Measurements from ENCODE around the gene GH1.

Gene GH1

GRCh38 chr17:63939884-63940283 is 21.2 kb upstream of the GH1 start:
- no peak for TF ChIP-seq EZH2phosphoT487 (IDR thresholded peaks at IDR 0.05; ENCODE audit: borderline replicate concordance)
- TF ChIP-seq, protein P1, sequence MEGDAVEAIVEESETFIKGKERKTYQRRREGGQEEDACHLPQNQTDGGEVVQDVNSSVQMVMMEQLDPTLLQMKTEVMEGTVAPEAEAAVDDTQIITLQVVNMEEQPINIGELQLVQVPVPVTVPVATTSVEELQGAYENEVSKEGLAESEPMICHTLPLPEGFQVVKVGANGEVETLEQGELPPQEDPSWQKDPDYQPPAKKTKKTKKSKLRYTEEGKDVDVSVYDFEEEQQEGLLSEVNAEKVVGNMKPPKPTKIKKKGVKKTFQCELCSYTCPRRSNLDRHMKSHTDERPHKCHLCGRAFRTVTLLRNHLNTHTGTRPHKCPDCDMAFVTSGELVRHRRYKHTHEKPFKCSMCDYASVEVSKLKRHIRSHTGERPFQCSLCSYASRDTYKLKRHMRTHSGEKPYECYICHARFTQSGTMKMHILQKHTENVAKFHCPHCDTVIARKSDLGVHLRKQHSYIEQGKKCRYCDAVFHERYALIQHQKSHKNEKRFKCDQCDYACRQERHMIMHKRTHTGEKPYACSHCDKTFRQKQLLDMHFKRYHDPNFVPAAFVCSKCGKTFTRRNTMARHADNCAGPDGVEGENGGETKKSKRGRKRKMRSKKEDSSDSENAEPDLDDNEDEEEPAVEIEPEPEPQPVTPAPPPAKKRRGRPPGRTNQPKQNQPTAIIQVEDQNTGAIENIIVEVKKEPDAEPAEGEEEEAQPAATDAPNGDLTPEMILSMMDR (conservative IDR thresholded peaks at IDR 0.05; ENCODE audit: low read length): no peak
- Histone ChIP-seq H2AFZ (ENCODE audit: low read length) (no peak overlapping the region), H3K4me3 (ENCODE audit: low read length, poor library complexity, severe bottlenecking) (no peak overlapping the region), H3K79me2 (ENCODE audit: insufficient read depth, low read length) (no peaks in the 10 kb centered on the region), H3K4me1 (ENCODE audit: insufficient read depth, low read length, poor library complexity, severe bottlenecking) (peaks cover 21% of the 10 kb centered on the region), H3K9ac (ENCODE audit: low read depth, low read length, poor library complexity, severe bottlenecking) (peak overlapping the region; percentile 57), H3K9me2 (replicated peaks; ENCODE audit: low read depth, low read length) (no peaks in the 10 kb centered on the region), H4K20me1 (ENCODE audit: insufficient read depth, low read length, poor library complexity, severe bottlenecking) (no peaks in the 10 kb centered on the region), H3K4me2 (ENCODE audit: low read depth, low read length, poor library complexity, severe bottlenecking) (no peak overlapping the region), H3F3A (ENCODE audit: low read depth) (no peaks in the 10 kb centered on the region), H3K9me3 (ENCODE audit: insufficient read depth, low read depth, low read length) (no peaks in the 10 kb centered on the region), H3K36me3 (ENCODE audit: insufficient read depth, low read length) (no peaks in the 10 kb centered on the region), H3K27me3 (ENCODE audit: insufficient read depth, low read length, poor library complexity, severe bottlenecking) (no peaks in the 10 kb centered on the region)

DNA sequence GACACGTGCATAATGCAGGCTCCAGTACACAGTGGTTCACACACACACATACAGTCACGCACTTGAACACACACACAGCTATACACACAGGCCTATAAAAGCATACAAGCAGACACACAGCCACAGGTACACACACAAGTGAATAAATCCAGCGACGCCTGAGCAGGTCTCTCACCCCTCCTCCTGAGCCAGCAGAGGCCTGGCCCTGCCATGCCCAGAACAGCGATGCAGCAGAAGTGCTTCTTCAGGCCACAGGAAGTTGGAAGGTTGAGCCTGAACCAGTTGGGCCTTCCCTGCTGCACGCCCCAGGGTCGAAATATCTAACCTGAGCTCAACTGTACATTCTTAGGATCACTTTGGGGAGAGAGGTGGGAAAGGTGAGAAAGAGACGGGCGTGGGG is 20.8 kb upstream of the GH1 start:
- no peak for TF ChIP-seq EZH2phosphoT487 (IDR thresholded peaks at IDR 0.05; ENCODE audit: borderline replicate concordance)
- TF ChIP-seq, protein P1 (conservative IDR thresholded peaks at IDR 0.05; ENCODE audit: low read length): no peak
- H3K4me1 ChIP-seq (ENCODE audit: insufficient read depth, low read length, poor library complexity, severe bottlenecking): peaks cover 20% of the 10 kb centered on the region
- no peaks in the 10 kb centered on the region for H3K9me3 ChIP-seq (ENCODE audit: insufficient read depth, low read depth, low read length)
- H2AFZ ChIP-seq (ENCODE audit: low read length): no peak overlapping the region
- peak overlapping the region; percentile 57 for H3K9ac ChIP-seq (ENCODE audit: low read depth, low read length, poor library complexity, severe bottlenecking)
- H3K4me3 ChIP-seq (ENCODE audit: low read length, poor library complexity, severe bottlenecking): no peak overlapping the region
- no peaks in the 10 kb centered on the region for H3K27me3 ChIP-seq (ENCODE audit: insufficient read depth, low read length, poor library complexity, severe bottlenecking)
- no peaks in the 10 kb centered on the region for H3F3A ChIP-seq (ENCODE audit: low read depth)
- H4K20me1 ChIP-seq (ENCODE audit: insufficient read depth, low read length, poor library complexity, severe bottlenecking): no peaks in the 10 kb centered on the region
- H3K79me2 ChIP-seq (ENCODE audit: insufficient read depth, low read length): no peaks in the 10 kb centered on the region
- peak overlapping the region; percentile 10 for H3K4me2 ChIP-seq (ENCODE audit: low read depth, low read length, poor library complexity, severe bottlenecking)
- no peaks in the 10 kb centered on the region for H3K9me2 ChIP-seq (replicated peaks; ENCODE audit: low read depth, low read length)
- H3K36me3 ChIP-seq (ENCODE audit: insufficient read depth, low read length): no peaks in the 10 kb centered on the region

DNA sequence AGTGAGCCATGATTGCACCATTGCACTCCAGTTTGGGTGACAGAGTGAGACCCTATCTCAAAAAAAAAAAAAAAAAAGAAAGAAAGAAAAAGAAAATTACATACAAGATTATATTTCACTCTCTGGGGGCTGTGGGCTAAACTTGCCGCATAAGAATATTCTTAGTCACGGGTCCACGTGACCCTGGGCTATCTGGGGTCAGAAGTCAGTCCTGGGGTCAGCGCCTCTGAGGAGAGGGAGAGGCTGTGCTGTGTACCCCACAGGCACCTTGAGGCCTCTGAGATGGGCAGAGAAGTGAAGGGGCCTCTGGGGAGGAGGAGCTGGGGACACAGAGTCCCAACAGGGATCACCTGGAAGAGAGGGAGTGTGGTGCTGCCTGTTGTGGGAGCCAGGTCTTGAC is 19.3 kb upstream of the GH1 start:
- H2AFZ ChIP-seq (ENCODE audit: low read length): no peak overlapping the region
- H3K9me3 ChIP-seq (ENCODE audit: insufficient read depth, low read depth, low read length): no peaks in the 10 kb centered on the region
- H3F3A ChIP-seq (ENCODE audit: low read depth): no peaks in the 10 kb centered on the region
- H3K9me2 ChIP-seq (replicated peaks; ENCODE audit: low read depth, low read length): no peaks in the 10 kb centered on the region
- peaks cover 31% of the 10 kb centered on the region for H3K4me1 ChIP-seq (ENCODE audit: insufficient read depth, low read length, poor library complexity, severe bottlenecking)
- no peak overlapping the region for H3K4me2 ChIP-seq (ENCODE audit: low read depth, low read length, poor library complexity, severe bottlenecking)
- no peak for TF ChIP-seq EZH2phosphoT487 (IDR thresholded peaks at IDR 0.05; ENCODE audit: borderline replicate concordance)
- TF ChIP-seq, protein P1 (conservative IDR thresholded peaks at IDR 0.05; ENCODE audit: low read length): no peak
- H4K20me1 ChIP-seq (ENCODE audit: insufficient read depth, low read length, poor library complexity, severe bottlenecking): no peaks in the 10 kb centered on the region
- H3K9ac ChIP-seq (ENCODE audit: low read depth, low read length, poor library complexity, severe bottlenecking): peak overlapping the region; percentile 57
- peaks cover 9% of the 10 kb centered on the region for H3K79me2 ChIP-seq (ENCODE audit: insufficient read depth, low read length)
- H3K27me3 ChIP-seq (ENCODE audit: insufficient read depth, low read length, poor library complexity, severe bottlenecking): no peaks in the 10 kb centered on the region
- H3K4me3 ChIP-seq (ENCODE audit: low read length, poor library complexity, severe bottlenecking): no peak overlapping the region
- no peaks in the 10 kb centered on the region for H3K36me3 ChIP-seq (ENCODE audit: insufficient read depth, low read length)
